Loucy (cell line): ENCODE results near the gene PODN.

Experiments
- CTCF ChIP-seq: fragments of 200-600 bp; sonication (generic); conservative IDR thresholded peaks from 2 replicates; pipeline ENCODE4 v1.5.1; 2014; ENCODE audit warnings: mild to moderate bottlenecking, antibody characterized with exemption, low read length
- EZH2phosphoT487 ChIP-seq: fragments of 200-600 bp; IDR thresholded peaks from 2 replicates; pipeline ENCODE4 v1.6.1; 2018; ENCODE audit warnings: antibody characterized with exemption, mild to moderate bottlenecking, moderate library complexity, borderline replicate concordance

DNA sequence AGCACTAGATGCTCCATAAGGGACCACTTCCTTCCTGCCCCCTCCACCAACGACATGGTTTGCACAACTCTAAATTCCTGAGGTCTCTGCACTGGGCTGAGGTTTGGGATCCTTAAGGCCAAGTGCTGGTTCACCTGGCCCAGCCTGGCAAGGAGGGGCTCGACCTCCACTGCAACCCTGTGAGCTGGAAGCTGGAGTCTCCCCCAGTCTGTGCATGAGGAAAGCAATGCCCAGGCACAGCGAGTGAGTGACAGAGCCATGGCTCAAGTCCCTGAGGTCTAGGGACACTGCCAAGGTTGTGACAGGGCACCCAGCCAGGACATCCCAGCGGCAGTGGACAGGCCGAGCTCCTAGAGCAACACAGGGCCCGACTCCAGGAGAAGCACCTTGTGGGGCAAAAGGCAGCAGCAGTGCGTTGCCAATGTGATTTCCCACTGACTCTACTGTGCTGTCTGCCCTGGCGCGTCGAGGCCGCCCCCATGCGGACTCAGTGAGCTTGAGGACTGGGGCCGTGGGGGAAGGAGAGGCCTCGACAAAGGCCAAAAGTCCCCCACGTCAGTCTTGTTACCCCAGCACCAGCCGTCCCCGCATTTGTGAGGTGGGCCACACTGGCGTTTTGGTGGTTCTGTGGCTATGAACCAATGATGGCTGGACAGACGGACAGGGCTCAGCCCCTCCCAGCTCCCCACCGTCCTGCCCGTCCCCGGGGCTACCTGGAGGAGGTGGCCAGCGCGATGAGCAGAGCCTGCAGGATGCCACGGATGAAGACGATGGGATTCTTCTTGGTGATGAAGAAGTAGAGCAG is 30.0 kb downstream of the PODN start:
- TF ChIP-seq CTCF (no peak), EZH2phosphoT487 (no peak)
